NCI-H510A (cell line): ENCODE results near the gene ARFGAP2.

Experiments
- DNase-seq: peaks from one replicate; lab custom pipeline; 2025; lab: John Stamatoyannopoulos, UW

Gene ARFGAP2

DNA sequence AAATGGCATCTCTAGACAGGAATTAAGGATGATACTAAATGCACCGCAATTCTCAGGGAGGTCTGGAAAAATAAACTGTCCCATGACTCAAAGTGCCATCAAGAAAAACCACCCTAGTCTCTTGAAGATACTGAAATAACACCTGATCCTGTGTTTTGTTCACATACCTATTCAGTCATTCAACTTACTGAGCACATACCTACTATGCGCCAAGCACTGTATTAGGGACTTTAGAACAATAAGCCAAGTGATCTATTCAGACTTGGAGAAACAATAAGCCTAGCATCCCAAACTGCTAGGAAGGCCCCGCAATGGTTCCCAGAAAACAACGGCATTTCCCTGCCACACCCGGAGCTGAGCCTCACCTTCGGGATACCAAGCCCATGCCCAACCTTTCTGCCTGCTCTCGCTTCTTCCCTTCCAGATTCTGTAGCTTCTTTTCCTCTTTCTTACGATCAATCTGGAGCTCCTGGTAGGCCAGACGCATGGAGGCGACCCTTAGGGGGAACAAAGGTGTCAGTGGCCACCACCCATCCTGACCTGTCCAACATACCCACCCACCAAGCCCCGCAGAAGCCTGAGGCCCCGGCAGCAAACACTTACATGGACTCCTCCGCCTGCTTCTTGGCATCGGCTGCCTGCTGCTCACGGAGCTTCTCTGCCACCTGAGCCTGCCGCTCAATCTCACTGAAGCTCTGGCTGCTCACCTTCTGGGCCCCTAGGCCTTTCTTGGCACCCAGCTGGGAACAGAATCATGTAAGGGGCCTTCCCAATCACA, 5.4 kb downstream of the ARFGAP2 start:
- no peak for DNase-seq

GRCh38 chr11:47166368-47166767, 10.3 kb downstream of the ARFGAP2 start:
- DNase-seq: no peak

DNA sequence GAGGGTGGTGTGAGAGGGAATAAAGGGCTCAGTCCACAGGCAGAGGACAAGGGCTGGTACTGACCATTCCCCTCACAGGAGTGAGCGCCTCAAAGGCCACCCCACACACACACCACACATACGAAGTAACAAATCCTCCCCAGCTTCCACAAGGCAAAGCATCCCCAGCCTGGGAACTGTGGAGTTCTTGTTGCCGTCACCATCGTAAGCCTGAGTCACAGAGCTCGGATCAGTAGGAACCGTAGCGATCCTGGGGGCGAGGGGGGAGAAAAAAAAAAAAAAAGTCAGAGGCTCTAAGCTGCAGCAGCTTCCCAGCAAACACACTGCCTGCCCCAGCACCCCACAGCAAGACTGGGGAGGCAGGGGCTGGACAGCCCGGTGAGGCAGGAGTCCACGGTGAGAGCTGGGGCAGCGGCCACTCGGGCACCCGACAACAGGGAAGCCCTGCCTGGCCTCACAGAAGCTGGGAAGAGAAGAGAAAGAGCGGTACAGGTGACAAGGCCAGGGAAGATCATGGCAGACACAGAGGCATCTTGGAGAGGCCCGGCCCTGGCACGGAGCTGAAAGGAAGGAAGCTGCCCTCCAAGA, 11.3 kb downstream of the ARFGAP2 start:
- no peak for DNase-seq

DNA sequence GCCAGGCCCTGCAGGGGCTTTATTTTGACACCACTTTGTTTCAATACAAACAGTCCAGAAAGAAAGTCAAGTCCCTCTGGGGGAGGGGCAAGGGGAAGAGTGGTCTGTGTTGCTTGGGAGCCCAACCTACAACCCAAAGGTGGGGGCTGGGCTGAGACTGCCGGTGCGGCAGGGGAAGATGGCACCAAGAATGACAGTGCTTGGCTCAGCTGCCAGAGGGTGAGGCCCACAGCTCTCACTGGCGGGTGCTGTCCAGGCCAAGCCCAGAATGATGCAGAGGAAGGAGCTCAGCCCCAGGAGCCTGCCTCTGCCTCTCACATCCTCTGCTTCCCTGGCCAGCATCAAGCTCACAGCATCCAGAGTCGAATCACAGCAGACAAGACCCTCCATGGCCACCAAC, 12.4 kb downstream of the ARFGAP2 start:
- no peak for DNase-seq

GRCh38 chr11:47163898-47164297, 12.8 kb downstream of the ARFGAP2 start:
- DNase-seq: no peak

DNA sequence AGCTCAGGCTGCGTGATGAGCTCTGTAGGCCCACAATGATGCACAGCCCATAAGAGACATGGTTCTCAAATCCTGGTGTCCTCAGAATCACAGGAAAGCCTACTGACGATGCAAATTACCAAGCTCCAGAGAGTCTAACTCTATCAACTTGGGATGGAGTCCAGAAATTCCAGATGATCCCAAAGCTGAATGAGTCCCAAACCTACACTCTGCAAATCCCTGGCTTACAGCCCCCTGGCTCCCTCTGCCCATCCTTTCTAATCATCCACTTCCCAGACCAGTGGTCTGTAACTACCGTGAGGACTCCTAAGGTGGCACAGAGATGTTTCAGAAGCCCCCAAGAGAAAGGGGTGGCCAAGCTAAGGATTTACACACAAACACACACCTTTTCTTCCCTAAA, 13.5 kb downstream of the ARFGAP2 start:
- no peak for DNase-seq

GRCh38 chr11:47162426-47162825, 14.3 kb downstream of the ARFGAP2 start:
- no peak for DNase-seq

GRCh38 chr11:47161890-47162289, 14.8 kb downstream of the ARFGAP2 start:
- DNase-seq: no peak

DNA sequence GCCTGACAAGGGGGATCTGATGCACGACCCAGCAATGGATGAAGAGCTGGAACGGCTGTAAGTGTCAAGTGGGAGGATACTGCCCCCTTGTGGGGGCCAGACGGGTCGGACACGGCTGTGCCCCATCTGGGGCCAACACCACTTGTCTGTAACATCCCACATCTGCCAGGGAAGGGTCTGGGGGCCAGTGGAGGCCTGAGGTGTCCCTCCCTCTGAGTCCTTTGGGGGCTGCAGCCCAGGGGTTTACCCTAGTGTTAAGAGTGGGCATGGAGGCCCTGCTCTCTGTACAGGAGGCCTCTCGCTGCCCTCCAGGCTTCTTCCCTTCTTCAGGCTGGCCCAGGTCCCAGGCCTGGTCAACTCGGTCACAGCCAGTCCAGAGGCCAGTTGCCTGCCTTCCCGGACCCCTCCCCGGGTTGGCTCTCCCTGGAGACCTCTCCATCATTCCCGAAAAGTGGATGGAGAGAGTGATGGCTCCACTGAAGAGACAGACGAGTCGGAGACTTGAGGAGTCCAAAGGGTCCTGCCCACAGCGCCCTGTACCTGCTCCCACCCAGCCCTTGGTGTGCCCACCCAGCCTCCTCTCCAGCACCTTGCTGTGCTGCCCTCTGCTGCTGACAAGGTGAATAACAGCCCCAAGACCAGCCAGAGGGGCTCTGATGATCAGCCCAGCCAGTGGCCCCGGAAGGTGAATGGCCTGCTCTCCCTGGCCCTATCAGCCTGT, 15.4 kb downstream of the ARFGAP2 start:
- DNase-seq: no peak

DNA sequence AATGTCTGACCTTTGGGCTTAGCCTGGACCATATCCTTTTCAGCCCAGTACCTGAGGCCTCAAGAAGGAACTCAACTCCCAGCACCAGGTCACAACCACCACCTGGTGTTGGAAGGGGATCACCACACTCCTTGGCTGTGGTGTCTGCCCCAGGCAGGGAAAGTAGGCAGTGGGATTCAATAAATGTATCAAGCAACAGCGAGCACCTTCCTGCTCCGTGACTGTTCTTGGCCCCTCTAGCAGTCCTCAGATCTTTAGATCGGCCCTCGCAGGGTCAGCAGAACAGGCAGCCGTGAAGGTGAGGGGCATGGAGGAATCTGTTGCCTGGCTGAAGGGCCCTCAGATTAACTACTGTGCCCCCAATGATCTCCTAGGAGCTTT, 15.9 kb downstream of the ARFGAP2 start:
- no peak for DNase-seq

DNA sequence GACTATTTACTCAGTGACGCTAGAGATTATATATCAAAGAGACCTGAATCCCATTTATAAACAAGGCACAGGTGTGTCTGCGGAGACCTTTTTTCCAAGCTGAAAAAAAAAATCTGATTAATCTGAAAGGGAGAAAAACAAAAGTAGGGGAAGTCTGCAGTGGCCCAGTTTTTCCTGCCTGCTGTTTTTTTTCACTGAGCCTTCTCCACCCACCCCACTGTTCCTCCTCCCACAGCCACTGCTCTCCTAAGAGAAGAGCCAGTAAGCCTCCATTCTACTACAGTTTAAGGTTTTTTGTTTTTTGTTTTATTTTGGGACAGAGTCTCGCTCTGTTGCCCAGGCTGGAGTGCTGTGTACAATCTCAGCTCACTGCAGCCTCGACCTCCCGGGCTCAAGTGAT, 18.4 kb downstream of the ARFGAP2 start:
- no peak for DNase-seq

GRCh38 chr11:47157805-47158204, 18.9 kb downstream of the ARFGAP2 start:
- no peak for DNase-seq

GRCh38 chr11:47156951-47157350, 19.7 kb downstream of the ARFGAP2 start:
- DNase-seq: no peak

DNA sequence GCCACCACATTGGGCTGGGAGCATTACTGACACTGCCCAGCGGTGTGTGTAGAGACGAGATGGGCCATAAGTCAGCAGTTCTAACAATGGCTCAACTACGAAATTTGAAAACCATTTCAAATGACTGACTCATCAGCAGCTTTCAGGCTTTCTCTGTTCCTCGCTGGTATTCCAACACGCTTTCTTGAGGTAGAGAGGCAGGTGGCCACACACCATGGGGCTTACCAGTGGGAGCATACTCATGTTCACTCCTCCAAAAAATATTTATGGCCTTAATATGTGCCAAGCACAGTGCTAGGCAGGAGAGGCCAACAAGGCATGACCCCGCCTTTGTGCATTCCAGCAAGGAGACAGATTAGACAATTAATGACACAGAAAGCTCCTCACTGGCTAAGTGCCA, 20.3 kb downstream of the ARFGAP2 start:
- DNase-seq: no peak

GRCh38 chr11:47155879-47156278, 20.8 kb downstream of the ARFGAP2 start:
- no peak for DNase-seq

- no peak for DNase-seq
These were observed 21.8 kb downstream of the ARFGAP2 start for GRCh38 chr11:47154616-47155570.

DNA sequence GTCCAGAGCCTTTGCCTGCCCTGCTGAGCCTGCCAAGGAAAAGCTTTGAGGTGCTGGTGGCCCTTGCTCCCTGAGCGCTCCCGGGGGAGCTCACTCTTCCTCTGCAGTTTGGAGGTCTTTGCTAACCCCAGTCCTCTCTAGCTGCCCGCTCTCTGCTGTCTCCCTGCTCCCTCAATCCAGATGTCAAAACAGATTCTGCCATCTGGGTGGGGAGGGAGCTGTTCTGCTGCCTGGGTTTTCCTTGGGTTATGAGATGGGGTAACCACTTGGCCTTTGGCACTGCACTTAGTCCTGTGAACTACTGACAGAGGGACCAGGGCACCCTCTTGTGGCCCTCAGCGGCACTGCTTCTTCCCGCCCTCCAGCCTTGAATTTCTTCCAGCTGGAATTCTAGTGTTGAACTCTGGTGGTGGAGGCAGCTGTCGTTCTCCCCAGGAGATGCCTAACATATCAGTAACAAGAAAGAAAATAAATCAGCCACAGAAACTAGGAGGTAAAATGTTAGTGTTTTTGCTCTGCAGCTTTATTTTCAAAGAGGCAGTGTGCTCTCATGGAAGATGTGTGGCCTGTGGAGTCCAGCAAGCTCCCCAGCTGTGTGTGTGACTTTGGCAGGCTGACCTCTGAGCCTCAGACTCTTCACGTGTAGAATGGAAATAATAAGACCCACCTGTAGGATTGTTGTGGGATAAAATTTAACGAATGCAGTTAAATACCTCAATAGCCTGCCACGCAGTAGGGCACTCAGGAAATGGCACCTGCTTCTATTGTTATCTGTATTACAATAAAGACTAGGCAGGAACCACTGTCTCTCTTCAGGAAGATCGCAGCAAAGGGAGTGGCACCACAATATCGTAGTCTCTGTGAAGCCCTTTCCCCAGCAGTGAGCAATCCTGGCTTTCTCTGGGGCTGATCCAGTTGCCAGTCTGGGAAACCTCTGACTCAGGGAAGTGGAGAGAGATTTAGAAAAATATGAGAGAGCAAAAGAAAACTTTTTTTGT, 23.4 kb downstream of the ARFGAP2 start:
- DNase-seq: no peak

DNA sequence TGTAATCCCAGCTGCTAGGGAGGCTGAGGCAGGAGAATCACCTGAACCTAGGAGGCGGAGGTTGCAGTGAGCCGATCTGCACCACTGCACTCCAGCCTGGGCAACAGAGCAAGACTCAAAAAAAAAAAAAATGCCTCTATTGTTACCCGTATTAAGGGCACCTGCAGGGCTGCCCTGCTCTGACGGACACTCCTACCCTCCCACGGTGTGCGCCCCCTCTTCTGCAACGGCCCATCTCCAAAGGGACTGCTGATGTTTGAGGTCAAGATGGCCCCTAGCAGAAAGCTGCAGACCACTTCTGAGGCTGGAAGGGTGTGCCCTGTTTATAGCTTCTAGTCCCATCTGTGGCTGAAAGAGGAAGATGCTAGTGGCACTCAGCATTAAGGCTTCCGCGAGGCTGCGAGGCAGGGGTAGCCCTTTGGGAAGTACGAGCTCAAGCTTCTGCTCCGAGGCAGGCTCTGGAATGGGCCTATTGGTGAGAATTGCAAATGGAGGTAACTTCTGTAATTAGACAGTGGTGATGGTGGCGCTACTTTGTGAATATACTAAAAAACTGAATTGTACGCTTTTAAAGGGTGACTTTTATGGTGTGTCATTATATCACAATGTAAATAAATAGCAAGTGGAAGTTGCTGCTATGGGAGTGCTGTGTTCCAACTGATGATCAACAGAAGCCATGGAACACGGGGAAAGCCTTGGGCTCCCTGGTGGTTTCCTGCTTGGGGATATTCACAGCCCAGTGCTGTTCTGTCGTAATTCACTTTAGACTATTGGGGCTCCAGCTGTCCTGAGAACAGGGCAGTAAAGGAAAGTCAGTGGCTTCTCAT, 24.3 kb downstream of the ARFGAP2 start:
- no peak for DNase-seq

GRCh38 chr11:47149782-47150181, 26.9 kb downstream of the ARFGAP2 start:
- no peak for DNase-seq
